HG02610 (cell line): ENCODE measurements around the gene MTG1.
"Not testable (repeated sequence)": the region's sequence is repeated elsewhere in the genome, so short reads cannot be mapped to it uniquely, and the experiment has no call there.

Experiments used
- ATAC-seq: cut with Tn5 transposase; IDR thresholded peaks from one replicate; pipeline ENCODE4 v1.9.1; 2021; ENCODE audit warnings: mild to moderate bottlenecking, moderate library complexity; ENCODE audit not compliant: unreplicated experiment

MTG1 gene

DNA sequence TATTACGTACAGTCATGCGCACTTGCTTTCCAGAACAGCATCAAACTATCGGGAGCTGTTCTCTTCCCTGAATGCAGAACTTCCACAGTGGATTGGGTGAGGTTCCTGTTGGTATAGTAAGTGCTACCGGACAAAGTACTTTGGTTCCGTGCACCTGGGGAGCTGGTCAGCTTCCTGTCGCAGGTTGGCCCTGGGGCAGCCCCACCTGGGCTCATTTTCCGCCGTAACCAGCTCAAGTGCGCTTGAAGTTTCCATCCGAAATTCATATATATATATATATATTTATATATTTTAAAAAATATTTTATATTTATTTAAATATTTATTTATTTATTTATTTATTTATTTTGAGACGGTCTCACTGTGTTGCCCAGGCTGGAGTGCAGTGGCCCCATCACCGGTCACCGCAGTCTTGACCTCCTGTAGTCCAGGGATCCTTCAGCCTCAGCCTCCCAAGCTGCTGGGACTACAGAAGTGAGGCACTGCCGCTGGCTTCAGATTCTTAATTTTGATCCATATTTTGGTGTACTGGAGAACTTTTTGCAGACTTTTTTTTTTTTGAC lies 66.3 kb downstream of the MTG1 start:
- ATAC-seq: no peak

DNA sequence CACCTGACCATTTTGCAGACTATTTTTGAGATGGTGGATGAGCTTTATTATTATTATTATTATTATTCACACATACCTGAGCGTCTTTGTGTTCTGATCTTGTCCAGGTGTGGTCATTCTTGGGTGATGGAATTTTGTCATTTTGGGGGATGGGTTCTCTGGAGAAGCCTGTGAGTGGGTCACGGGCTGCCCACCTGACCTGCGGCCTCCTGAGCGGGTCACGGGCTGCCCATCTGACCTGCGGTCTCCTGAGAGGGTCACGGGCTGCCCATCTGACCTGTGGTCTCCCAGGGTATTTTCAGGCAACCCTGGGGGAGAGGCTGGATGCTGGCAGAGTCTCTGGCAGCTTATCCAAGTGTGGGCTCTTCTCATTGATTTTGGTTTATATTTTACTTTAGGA lies 67.1 kb downstream of the MTG1 start:
- no peak for ATAC-seq

DNA sequence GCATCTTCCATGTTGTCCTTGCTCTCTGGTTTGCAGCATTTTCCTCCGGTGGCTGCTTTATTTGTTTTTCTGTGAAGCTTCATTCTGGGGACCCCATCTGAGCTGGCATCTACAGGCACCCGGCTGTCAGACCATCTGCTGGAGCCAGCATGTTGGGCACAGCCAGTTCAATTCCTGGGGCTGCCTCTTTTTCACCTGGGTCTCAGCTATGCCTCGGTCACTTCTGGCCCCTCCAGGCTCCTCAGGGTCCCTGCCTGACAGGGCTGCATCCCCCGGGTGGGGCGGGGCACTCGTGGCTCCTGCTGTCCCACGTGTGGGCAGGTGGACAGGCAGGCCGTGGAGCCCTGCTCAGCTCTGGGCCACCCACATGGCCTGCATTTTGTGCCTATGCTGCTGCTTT lies 67.9 kb downstream of the MTG1 start:
- ATAC-seq: no peak

DNA sequence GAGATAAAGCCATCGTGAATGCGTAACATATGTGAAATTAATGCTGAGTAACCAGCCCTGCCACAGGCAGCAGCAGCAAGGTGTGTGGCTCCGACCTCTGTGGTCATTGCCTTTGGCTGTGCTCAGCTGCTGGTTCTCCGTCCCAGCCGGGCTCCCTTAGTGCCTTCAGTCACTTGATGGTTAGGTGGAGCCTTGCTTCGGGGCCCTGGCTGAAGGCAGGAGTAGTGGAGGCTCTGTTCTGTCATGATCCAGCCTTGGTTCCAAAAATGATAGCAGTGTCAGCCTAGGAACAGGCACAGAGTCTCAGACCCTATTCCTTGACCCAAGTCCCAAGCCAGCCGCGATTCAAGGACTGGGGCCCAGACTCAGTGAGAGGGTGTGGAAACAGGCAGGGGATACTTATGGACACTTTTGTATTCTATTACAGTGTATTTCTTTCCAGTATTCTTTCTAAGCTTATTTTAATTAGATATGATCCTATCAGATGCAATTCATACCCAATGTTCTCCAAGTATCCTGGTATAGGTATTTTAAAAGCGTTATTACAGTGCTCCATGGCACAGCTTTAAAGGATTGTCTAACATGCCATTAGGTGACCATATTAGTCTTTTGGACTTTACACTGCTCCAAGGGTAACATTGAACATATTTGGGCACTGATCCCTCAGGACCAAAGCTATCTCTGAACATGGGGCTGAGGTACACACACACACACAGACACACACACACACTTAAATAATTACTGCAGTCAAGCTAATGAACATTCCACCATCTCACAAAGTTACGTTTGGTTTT lies 68.8 kb downstream of the MTG1 start:
- ATAC-seq: no peak

DNA sequence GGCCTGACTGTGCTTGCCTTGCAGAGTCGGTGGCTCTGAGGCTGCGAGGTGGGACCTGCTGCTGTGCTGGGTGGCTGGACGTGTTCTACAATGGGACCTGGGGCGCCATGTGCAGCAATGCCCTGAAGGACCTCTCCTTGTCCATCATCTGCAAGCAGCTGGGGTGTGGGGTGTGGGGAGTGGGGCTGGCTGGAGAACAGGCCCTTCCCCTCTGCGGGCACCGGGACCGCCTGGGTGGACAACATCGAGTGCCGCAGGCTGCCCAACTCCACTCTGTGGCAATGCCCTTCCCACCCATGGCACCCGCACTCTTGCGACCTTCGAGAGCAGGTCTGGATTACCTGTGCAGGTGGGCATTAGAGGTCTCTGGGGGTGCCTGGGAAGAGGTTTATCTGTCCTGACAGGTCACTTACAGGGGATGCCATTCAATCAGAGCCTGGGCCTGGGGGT lies 70.7 kb downstream of the MTG1 start:
- ATAC-seq: no peak

DNA sequence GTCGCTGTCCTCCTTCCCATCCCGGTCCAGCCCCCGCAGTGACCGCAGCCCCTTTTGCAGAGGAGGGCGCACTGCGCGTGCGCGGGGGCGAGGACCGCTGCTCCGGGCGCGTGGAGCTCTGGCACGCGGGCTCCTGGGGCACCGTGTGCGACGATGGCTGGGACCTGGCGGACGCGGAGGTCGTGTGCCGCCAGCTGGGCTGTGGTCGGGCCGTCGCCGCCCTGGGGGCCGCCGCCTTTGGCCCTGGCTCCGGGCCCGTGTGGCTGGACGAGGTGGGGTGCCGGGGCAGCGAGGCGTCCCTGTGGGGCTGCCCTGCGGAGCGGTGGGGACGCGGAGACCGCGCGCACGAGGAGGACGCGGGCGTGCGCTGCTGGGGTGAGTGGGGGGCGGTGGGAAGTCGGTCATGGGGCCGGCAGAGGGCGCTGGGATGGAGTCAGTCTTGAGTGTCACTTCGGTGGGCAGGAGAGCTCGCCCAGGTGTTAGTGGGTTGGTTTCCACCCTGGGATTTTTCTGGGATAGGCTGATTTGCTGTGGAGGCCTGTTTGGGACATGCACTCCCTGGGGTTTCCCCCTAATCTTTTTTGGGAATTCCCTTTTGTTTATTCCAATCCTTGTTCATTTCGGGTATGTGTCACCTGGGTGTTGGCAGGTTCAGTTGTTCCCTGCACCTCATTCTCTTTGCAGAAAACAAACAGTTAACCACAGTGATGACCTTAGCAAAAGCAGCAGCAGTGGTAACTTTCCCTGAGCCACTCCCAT lies 71.4 kb downstream of the MTG1 start:
- ATAC-seq: no peak

DNA sequence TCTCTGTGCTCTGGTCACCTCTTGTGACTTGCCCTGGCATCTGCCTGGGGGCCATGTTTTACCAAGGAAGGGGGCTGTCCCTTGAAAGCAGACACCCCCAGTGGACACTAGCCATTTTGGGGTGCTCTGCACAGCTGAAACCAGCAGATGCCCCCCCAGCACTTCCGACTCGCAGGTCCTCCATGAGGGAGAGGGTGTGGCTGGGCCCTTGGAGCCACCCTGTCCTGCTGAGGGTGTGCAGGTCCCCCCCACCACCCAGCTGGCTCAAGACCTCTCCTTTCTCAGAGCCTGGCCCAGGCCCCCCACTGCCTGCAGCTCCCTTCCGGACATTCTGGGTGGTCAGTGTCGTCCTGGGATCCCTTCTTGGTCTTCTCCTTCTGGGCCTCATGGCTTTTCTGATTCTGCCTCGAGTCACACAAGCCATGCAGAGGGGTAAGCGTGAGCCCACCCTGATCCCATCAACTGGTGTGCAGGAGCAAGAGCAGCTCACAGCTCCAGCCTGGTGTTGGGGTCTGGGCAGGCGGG lies 72.1 kb downstream of the MTG1 start:
- ATAC-seq: no peak

DNA sequence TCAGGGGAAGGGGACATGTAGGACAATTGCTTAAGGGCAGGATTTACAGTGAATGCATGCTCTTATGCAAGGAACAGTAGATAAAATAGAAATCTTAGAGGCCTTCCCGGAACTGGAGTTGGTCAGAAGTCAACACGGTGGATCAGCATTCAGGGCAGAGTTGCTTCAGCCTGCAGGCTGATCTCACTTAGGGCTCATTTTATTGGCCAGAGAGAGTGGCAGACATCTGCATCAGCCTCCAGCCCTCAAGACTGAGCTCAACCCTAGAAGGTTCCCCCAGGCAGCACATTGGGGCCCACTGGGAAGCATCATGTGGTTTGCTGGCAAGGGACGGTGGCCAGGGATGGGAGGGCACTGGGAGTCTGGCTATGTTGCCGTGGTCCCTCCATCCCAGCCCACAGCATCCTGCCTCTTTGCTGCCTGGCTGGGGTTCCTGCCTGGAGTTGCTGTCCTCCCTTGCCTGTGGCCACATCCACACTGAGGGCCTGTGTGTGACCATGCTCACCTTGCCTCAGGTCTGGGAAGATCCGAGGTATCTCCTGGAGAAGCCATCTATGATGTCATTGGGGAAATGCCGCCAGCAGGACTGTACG lies 72.8 kb downstream of the MTG1 start:
- no peak for ATAC-seq

DNA sequence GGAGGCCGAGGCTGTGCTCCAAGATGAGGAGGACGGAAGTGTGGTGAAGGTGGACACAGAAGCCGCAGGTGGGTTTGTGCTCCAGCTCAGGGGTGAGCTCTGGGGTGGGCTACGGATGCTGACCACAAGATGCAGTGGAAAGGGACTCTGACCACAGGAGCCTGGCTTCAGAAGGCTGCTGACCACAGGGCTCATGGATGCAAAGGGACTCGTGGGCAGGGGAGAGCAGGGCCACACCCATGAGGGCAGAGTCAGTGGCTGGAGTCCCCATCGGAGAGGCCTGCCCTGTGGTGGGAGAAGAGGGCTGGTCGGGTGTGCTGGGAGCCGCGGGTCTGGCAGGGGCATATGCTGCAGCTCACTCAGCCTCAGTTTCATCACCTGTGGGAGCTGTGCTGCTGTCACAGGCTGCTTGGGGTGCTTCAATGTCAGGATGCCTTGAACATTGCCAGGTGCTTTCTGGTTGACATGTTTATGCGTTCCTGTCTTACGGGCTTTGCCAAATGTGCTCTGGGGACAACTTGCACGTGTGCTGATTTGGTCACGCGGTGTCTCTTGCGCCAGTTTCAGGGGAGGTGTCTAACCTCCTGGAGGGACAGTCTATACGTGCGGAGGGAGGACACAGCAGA lies 73.4 kb downstream of the MTG1 start:
- no peak for ATAC-seq

DNA sequence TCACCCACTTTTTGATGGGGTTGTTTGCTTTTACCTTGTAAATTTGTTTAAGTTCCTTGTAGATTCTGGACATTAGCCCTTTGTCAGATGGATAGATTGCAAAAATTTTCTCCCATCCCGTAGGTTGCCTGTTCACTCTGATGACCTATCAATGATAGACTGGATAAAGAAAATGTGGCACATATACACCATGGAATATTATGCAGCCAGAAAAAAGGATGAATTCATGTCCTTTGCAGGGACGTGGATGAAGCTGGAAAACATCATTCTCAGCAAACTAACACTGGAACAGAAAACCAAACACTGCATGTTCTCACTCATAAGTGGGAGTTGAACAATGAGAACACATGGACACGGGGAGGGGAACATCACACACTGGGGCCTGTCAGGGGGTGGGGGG lies 75.2 kb downstream of the MTG1 start:
- ATAC-seq: not testable (repeated sequence)

DNA sequence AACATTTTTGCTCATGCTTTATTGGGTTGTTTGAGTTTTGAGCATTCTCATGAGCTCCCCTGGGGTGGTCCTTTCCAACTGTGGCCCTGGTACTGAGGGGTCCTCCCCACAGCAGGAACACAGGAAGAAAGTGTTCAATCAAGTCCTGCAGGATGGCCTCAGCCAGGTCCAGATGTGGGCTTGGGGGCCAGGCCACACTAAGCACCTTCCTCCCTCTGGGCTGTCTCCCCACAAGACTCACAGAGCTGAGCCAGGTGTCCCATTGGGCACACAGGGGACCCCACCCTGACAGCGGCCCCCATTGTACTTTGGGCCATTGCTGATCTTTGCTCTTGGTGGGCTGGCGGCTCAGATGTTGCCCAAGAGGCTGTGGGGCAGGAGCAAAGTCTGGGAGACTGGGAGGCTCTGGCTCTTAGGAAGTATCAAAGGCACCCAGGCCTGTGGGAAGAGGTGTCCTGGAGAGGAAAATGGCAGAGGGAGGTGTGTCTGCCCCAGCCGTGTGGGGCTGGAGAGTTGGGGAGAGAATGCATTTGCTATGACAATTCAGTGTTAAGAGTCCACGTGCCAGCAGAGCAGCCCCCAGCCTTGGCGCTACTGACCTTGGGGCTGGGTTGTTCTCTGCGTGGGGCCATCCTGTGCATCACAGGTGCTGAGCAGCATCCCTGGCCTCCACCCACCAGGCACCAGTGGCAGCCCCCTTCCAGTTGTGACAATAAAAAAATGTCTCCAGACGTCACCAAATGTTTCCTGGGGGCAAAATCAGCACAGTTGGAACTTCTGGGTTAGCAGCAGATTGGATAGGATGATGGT lies 77.5 kb downstream of the MTG1 start:
- ATAC-seq: no peak
